GM12878 (cell line): ENCODE data around the gene GOLIM4. TPM values are rescaled to one million over a fixed set of nuclear protein-coding genes. Genes with fewer than 3 reads are reported as not detected.

ENCODE experiments used
- BCL11A ChIP-seq: IDR thresholded peaks from 2 replicates; pipeline ENCODE4 v1.6.1; 2011; ENCODE audit warnings: low read depth, low read length
- E2F8 ChIP-seq: fragments of 450-650 bp; IDR thresholded peaks from 2 replicates; pipeline ENCODE4 v1.6.1; 2018; ENCODE audit warnings: mild to moderate bottlenecking, low read depth, moderate library complexity; ENCODE audit not compliant: partially characterized antibody
- EZH2 ChIP-seq: IDR thresholded peaks from 2 replicates; pipeline ENCODE4 v1.6.1; 2012; ENCODE audit warnings: low read depth, mild to moderate bottlenecking, control low read depth, inconsistent platforms, low read length, borderline replicate concordance; ENCODE audit not compliant: control insufficient read depth
- HDAC2 ChIP-seq: fragments of 200-600 bp; sonication (generic); IDR thresholded peaks from 2 replicates; pipeline ENCODE4 v1.6.1; 2017
- NKRF ChIP-seq: fragments of 450-650 bp; conservative IDR thresholded peaks from 2 replicates; pipeline ENCODE4 v1.6.1; 2017; ENCODE audit warnings: mild to moderate bottlenecking, moderate library complexity
- NR2F1 ChIP-seq: fragments of 450-650 bp; conservative IDR thresholded peaks from 2 replicates; pipeline ENCODE4 v1.6.1; 2017; ENCODE audit warnings: mild to moderate bottlenecking
- ZBTB4 ChIP-seq: fragments of 450-650 bp; formaldehyde crosslinking; IDR thresholded peaks from 2 replicates; pipeline ENCODE4 v1.4.0; 2022; ENCODE audit warnings: mild to moderate bottlenecking, moderate library complexity
- ZNF687 ChIP-seq: fragments of 450-650 bp; IDR thresholded peaks from 2 replicates; pipeline ENCODE4 v1.6.1; 2017; ENCODE audit warnings: mild to moderate bottlenecking, moderate library complexity
- polyA plus RNA-seq, 11 experiments: library from polyadenylated mRNA; depleted of rRNA in 4 of 11; unstranded in 6 of 11; stranded (reverse) in 5 of 11; fragments of >200 nt; fragmentation: Nextera tagmentation in 4 of 11; fragmentation: Illumina TruSeq in 1 of 11; extraction: Ambion mirVana in 4 of 11; extraction: Trizol in 1 of 11; gene quantifications; 1 replicate in 1 of 11; 2 replicates in 10 of 11; pipeline versions ENCODE4 v1.2.1 to v1.2.3, GENCODE V29; 2011 to 2016; ENCODE audit warnings: inconsistent platforms in 2 of 11, missing spikeins in 2 of 11, low read depth in 1 of 11
- total RNA-seq, 4 experiments: library from RNA; depleted of rRNA in 3 of 4; stranded (reverse); fragments of >200 nt in 3 of 4; fragmentation: Illumina TruSeq in 1 of 4; extraction: Trizol in 1 of 4; gene quantifications; 2 replicates each; pipeline versions ENCODE4 v1.2.1 to v1.2.3, GENCODE V29; 2013 to 2021

The GOLIM4 gene
- total and polyA plus RNA-seq, 10 of the 15 experiments (the other 5 are each of a cell fraction or from before 2014, with no cell fraction given): 11.1 to 32.4 (median 19.3) TPM

GRCh38 chr3:167996514-167996913, 99.2 kb downstream of the GOLIM4 start (continued):
- TF ChIP-seq ZNF687 (no peak), ZBTB4 (CRISPR knock-in tag) (no peak), NR2F1 (no peak), NKRF (no peak), E2F8 (no peak), BCL11A (no peak), EZH2 (no peak), HDAC2 (no peak)
